Nephron (organoid): ENCODE measurements around the gene AOX1.

Experiments used
- H3K27ac Mint-ChIP-seq, 3 experiments: 2 replicates each; pipeline ENCODE4 v1.8.0; 2020; ENCODE audit warnings: mixed read lengths in 3 of 3, mild to moderate bottlenecking in 2 of 3, moderate library complexity in 1 of 3
- H3K27me3 Mint-ChIP-seq: 2 replicates; pipeline ENCODE4 v1.8.0; 2021; ENCODE audit warnings: low read depth, mild to moderate bottlenecking, moderate library complexity, mixed read lengths
- H3K36me3 Mint-ChIP-seq: 2 replicates; pipeline ENCODE4 v1.8.0; 2020; ENCODE audit warnings: low read depth, mixed read lengths
- H3K4me1 Mint-ChIP-seq: 2 replicates; pipeline ENCODE4 v1.8.0; 2020; ENCODE audit warnings: mixed read lengths
- H3K4me3 Mint-ChIP-seq, 3 experiments: 2 replicates each; pipeline ENCODE4 v1.8.0; 2020; ENCODE audit warnings: mild to moderate bottlenecking in 3 of 3, mixed read lengths in 3 of 3, moderate library complexity in 2 of 3
- H3K9me3 Mint-ChIP-seq: 2 replicates; pipeline ENCODE4 v1.8.0; 2020; ENCODE audit warnings: mixed read lengths
- CTCF ChIP-seq, 3 experiments: fragments of 200-600 bp; sonication (generic); IDR thresholded peaks; one replicate each; pipeline ENCODE4 v1.5.0; 2021; ENCODE audit warnings: antibody characterized with exemption in 3 of 3; ENCODE audit not compliant: unreplicated experiment in 3 of 3

AOX1 gene

GRCh38 chr2:200652158-200652557 is 66.3 kb downstream of the AOX1 start:
- H3K27me3 Mint-ChIP-seq, result no peaks in the 10 kb centered on the region
- TF ChIP-seq CTCF (IDR thresholded peaks at IDR 0.05; ENCODE audit: unreplicated experiment in 3 of 3), result no peak
- H3K9me3 Mint-ChIP-seq, result peaks cover 3% of the 10 kb centered on the region
- H3K4me1 Mint-ChIP-seq, result peaks cover 8% of the 10 kb centered on the region
- no peak overlapping the region for H3K4me3 Mint-ChIP-seq
- no peak overlapping the region for H3K27ac Mint-ChIP-seq
- H3K36me3 Mint-ChIP-seq, result no peaks in the 10 kb centered on the region

GRCh38 chr2:200653021-200653420 is 67.2 kb downstream of the AOX1 start:
- TF ChIP-seq CTCF (IDR thresholded peaks at IDR 0.05; ENCODE audit: unreplicated experiment in 3 of 3), result no peak
- no peaks in the 10 kb centered on the region for H3K9me3 Mint-ChIP-seq
- H3K27ac Mint-ChIP-seq, result no peak overlapping the region
- peaks cover 8% of the 10 kb centered on the region for H3K4me1 Mint-ChIP-seq
- H3K4me3 Mint-ChIP-seq, result no peak overlapping the region
- no peaks in the 10 kb centered on the region for H3K27me3 Mint-ChIP-seq
- no peaks in the 10 kb centered on the region for H3K36me3 Mint-ChIP-seq

GRCh38 chr2:200654823-200655222 is 69.0 kb downstream of the AOX1 start:
- TF ChIP-seq CTCF (IDR thresholded peaks at IDR 0.05; ENCODE audit: unreplicated experiment in 3 of 3), result no peak
- Mint-ChIP-seq H3K9me3 (no peaks in the 10 kb centered on the region), H3K36me3 (no peaks in the 10 kb centered on the region), H3K4me3 (no peak overlapping the region), H3K27me3 (peaks cover 7% of the 10 kb centered on the region), H3K27ac (no peak overlapping the region), H3K4me1 (peaks cover 8% of the 10 kb centered on the region)

GRCh38 chr2:200655918-200656580 is 70.2 kb downstream of the AOX1 start:
- H3K4me1 Mint-ChIP-seq, result peaks cover 8% of the 10 kb centered on the region
- no peak overlapping the region for H3K4me3 Mint-ChIP-seq
- peaks cover 7% of the 10 kb centered on the region for H3K27me3 Mint-ChIP-seq
- H3K36me3 Mint-ChIP-seq, result no peaks in the 10 kb centered on the region
- peak overlapping the region in 1 of 3 experiments; percentile 58 for H3K27ac Mint-ChIP-seq
- no peaks in the 10 kb centered on the region for H3K9me3 Mint-ChIP-seq
- no peak for TF ChIP-seq CTCF (IDR thresholded peaks at IDR 0.05; ENCODE audit: unreplicated experiment in 3 of 3)

- Mint-ChIP-seq H3K9me3 (no peaks in the 10 kb centered on the region), H3K27me3 (peaks cover 7% of the 10 kb centered on the region), H3K4me3 (no peak overlapping the region), H3K27ac (no peak overlapping the region), H3K36me3 (no peaks in the 10 kb centered on the region), H3K4me1 (peaks cover 8% of the 10 kb centered on the region)
- TF ChIP-seq CTCF (IDR thresholded peaks at IDR 0.05; ENCODE audit: unreplicated experiment in 3 of 3), result no peak
Measured at GRCh38 chr2:200658278-200658864, 72.6 kb downstream of the AOX1 start.

- peaks cover 7% of the 10 kb centered on the region for H3K27me3 Mint-ChIP-seq
- no peak overlapping the region for H3K4me3 Mint-ChIP-seq
- no peak for TF ChIP-seq CTCF (IDR thresholded peaks at IDR 0.05; ENCODE audit: unreplicated experiment in 3 of 3)
Measured at GRCh38 chr2:200659410-200659809, 73.6 kb downstream of the AOX1 start.

More at GRCh38 chr2:200659410-200659809, 73.6 kb downstream of the AOX1 start:
- Mint-ChIP-seq H3K9me3 (no peaks in the 10 kb centered on the region), H3K27ac (no peak overlapping the region), H3K36me3 (no peaks in the 10 kb centered on the region), H3K4me1 (peaks cover 8% of the 10 kb centered on the region)
